NCI-H146 treated with DMSO at 0.1 percent for 48 hours (cell line): ENCODE results near the gene DRD1.

Source experiments
- DNase-seq: peaks from one replicate; lab custom pipeline; 2025; ENCODE audit not compliant: unreplicated experiment; lab: John Stamatoyannopoulos, UW

DRD1 gene

DNA sequence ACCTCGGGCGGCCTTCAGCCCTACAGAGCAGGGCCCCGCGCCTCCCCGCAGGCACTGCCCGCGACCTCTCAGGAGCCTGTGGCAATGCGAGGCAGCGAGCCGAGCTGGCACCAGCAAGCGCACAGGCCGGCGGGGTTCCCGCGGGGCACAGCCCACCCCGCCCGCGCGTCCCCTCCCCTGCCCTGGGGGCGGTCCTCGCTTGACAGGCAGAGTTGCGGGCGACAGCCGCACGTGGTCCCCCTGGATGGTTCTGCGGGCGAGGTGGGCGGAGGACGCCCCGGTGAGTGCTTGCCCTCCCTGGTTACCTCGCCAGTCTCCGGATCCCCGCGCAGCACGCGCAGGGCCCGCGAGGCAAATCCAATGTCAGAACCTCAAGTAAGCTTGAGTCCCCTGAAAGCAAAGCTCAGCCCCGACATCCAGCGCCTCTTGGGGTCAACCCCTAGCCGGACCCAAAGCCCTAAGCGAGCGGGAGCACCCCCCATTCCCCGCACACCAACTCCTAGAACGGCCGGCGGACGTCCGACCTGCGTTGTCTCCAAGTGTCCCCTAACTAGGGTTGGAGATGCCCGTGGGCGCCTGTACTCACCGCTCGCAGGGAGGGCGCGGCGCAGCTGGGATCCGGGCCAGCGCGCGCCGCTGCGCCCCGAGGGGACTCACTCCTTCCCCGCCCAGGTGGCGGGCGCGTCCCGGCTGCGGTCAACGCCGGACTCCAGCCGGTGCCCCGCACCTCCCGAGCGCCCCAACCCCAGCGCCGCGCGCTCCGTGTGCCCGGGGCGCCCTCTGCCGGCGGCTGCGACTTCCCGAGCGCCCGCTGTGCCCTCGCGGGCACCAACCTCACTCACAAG is at the start of gene DRD1:
TSS of gene DRD1 (minus strand) at position 123 of the 845 bp plus-strand sequence. CDS start 1,083 bp downstream, outside the sequence.
- peak; percentile 33 for DNase-seq

DNA sequence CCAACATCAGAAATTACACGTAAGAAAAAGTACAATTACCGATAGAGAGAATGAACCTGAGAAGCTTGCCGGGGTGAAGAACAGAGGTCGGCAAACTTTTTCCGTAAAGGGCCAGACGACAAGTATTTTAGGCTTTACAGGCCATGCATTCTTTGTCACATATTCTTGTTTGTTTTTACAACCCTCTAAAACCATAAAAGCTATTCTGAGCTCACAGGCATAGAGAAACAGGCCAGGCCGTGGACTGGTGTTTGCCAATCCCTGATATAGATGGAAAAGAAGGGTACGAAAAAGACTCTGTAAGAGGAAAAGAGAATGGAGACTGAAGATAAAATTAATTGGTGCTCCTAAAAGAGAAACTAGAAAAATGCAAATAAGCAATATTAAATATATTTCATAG is 49.7 kb upstream of the DRD1 start:
- DNase-seq, result no peak

DNA sequence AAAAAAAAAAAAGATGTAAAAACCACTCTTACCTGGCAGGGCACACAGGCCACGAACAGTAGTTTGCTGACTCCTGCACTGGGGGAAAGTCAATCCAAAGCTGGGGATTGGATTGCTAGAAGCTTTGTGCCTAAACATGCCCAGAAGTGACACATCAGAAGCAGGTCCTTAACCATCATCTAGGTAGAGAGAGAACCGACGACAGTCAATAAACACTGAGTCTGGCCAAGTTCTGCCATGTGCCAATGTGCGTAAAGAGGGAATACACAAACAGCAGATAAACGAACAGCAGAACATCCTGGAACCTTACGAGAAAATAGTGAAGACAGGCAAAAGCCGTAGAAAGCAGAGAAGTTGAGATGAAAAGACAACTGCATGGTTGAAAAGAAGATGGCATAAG is 49.3 kb upstream of the DRD1 start:
- DNase-seq, result no peak

DNA sequence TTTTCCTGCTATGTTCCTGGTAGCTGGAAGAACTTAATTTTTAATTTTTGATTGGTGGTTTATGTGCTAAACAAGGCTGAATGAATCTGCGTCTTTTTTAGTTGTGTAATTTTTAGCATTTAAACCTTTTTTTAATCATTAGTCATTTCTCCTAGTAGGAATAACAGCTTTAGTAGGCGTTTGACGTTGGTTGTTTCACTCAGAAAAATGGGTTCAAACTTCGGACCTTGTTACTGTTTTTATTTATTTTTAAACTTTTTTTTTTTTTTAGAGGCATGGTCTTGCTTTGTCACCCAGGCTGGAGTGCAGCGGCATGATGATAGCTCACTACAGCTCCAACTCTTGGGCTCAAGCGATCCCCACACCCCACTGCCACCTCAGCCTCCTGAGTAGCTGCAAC is 47.2 kb upstream of the DRD1 start:
- no peak for DNase-seq

DNA sequence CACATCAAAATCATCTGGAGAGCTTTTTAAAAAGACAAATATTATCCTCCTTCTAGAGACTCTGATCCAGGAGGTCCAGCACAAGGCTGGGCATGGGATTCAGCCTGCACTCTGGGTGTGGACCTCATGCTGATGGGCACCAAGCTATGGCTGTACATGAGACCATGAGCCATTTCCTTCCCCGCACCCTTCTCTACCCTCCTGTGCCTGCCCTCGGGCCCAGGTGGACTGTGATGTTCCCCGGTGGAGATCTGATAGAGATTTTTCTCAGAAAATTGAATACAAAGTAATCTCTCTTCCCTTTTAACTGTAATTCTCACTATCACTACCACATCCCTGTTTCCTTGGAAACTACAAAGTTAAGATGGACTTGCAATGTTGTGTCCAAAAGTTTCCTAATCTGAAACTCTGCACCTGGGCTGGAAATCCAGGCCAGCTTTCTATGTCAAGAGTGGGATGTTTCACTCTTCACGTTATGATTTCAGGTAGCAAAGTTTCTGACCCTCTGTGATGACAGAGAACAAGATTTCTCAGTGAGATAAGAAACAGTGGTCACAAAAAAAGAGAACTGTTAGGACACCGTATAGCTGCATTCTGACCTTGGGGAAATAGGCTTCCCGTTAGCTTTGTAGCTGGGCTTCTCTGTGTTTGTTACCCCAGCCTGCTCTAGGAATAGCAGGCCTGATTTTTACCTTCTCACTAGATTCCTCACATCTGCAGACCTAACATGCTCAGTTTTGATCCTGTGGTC is 45.9 kb upstream of the DRD1 start:
- DNase-seq, result no peak

DNA sequence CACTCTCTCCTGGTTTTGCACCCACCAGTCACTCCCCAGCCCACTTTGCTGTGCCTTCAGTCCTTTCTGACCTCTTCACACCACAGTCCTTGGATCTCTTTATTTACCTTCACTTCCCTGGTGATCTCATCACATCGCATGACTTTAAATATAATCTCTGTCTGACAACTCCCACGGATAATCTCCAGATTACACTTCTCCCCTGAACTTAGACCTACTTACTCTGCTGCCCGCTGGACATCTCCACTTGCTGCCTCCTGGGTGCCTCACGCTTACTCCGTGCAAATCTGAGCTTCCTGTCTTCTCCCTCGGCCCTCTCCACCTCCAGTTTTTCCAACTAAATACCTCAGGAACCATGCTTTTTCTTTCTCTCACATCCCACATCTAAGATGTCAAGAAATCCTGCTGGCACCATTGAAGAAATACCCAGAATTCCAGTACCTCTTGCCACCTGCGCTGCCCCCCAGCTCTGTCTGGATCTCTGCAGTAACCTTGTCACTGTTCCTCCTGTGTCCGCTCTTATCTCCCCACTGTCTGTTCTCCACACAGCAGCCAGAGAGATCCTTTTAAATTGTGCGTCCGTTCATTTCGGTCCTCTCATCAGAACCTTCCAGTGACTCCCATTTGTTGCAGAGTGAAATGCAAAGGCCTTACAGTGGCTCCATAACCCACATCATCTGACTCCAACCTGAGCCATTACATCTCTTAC is 43.7 kb upstream of the DRD1 start:
- DNase-seq, result no peak

DNA sequence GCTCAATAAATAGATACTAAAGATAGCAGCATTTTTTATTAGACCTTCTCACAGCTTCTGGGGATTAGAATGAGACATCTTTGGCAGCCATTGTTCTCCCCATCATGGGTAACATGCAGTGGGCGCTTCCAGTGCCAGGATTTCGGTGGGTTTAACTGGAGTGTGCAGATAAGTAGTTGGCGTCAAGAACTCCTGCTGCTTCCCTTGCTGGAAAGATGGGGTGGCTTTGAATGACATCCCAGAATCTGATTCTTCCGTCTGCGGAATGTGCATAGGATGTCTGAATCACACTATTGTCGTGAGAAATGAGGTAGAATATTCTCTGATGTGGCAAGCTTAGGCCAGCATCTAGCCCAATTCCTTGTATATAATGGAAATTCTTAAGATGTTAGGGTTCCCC is 41.6 kb upstream of the DRD1 start:
- DNase-seq, result no peak

DNA sequence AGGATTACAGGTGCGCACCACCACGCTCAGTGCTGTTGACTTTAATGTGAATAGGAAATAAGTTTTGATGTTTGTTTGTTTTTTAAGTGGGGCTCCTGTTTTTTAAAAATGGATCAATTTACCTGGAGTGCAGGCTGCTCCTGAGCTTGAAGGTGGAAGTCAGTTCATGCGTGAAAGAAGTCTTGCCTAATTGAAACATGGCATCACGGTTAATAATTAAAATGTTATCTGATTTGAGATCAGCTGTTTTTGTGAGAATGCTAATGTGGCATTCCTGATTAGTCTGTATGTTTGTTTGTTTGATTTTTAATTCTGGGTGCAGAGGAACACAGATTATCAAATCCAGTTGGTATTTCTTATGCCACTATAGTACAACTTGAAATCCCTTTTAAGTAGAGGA is 40.8 kb upstream of the DRD1 start:
- DNase-seq, result no peak

DNA sequence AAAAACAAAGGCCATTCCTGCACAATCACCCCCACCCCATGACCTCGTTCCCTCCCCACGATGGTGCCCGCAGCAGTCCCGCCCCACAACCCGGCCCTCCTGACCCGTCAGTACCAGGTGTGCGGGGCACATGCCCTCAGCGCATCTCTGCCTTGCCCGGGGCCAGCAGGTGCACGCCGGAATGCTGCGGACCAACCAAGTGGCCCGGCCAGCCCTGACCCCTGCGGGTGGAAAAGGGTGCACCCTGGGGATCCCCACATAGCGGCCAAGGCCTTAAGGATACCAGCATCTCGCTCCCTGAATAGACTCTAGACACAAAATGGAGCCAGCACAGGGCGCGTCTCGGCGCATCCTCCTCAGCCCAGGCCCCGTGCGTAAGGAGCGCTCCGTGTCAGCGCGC is 40.3 kb upstream of the DRD1 start:
- no peak for DNase-seq

DNA sequence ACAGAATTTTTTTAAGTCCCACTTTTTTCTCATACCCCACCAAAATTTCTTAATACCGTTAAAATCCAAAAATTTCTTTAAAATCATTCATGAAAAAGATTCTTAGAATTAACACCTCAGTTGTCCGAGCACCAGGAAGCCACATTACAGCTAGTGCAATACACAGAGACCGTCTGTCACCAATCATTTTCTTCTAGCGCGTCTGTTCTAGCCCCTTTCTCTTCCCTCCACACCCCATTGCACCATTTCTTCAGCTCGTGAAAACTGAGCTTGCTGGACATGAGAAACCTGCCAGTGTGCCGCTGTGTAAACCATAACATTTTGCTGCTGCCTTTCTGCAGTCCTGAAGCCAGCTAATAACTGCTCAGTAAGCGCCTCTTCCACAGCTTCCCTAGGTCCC is 39.4 kb upstream of the DRD1 start:
- DNase-seq, result no peak

DNA sequence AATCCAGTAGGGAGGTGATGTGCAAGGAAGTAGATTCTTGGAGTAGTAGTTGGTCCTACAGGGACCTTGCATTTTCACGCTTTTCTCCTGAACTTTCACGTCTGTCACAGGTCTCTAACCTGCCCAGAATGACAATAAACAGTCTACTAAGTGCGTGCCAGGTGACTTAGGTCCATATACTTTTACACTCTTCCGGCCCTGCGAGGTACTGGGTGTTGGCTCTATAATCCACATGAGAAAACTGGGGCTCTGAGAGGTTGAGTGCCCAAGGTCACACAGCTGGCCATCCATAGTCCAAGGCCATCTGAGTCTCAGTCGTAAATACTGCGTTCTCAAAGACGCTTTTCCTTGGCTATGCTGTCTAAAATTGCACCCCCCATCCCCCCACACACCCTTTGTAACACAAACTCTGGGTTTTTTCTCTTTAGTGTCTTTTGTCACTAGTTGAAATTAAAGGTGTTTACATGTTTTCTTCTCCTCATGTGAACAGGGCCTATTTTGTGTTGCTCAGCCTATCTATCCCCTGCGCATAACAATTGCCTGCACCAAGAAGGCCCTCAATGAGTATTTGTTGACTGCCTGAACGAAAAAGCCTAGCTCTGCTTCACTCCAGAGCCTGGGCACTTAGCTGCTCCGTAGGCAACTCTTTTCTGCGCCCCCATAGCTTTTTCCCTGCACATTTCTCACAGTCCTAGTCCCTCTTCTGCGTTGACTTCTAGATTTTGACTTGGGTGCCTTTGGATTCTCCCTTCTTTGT is 35.3 kb upstream of the DRD1 start:
- no peak for DNase-seq

DNA sequence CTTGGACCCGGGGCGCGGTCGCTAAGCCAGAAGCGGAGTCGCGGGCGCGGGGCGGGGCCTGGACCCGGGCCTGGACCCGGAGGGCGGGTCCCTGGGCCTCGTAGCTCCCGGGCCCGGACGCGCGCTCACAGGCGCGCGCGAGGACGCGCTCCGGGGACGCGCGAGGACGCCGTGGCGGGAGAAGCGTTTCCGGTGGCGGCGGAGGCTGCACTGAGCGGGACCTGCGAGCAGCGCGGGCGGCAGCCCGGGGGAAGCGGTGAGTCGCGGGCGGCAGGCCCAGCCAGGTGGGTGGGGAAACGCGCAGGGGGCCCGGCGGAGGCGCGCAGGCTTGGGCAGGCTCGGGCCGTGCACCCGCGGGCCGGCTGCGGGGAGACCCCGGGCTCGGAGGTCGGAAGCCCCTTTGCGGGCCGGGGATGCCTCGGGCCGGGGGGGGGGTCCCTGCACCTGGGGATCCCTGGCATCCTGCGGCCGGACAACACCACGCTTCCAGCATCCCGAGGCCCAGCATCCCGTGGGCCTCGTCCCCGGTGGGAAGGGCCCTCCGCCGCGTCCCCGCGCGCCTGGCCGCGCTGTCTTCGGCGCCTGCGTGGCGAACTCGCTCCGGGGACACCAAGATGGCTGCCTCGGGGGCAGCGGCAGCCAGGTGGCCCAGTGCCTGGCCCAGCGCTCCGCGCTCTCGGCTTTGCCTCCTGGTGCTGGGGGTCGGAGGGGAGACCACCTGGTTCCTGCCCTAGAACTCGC is 34.6 kb upstream of the DRD1 start, which contains the start of gene SFXN1:
TSS of gene SFXN1 (plus strand) at position 177 of the 741 bp plus-strand sequence. CDS start 13,544 bp downstream, outside the sequence.
- DNase-seq, result peak; percentile 20

DNA sequence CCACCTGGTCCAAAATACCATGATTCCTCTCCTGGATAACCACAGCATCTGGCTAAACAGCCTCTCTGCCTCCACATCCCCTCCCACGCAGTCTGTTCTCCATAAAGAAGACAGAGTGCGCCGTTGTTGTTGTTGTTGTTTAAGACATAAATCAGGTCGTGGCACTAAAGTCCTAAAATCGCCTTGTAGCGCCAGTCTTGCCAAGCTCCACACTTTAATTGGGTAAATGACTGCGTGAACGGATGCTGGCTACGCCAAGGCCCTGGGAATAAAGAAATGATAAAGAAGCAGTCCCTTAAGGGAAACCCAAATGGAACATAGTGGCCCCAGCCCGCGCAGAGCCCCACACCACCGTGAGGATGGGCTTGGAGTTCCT is 34.0 kb upstream of the DRD1 start:
- no peak for DNase-seq

DNA sequence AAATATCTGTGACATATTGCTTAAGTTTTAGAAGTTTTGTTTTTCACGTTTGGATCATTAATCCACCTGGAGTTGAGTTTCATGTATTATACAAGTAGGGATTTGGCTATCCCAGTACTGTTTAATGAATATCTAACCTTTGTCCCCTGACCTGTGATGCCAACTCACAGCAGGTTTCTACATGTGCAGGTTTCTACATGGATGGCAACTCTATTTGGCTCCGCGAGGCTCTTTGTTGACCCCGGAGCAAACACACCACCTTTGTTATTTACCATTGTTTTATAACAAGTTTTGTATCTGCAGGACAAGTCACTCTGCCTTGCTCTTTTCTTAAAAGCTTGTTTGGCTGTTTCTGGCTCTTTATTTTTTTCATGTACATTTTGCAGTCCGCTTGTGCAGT is 33.5 kb upstream of the DRD1 start:
- DNase-seq, result no peak

DNA sequence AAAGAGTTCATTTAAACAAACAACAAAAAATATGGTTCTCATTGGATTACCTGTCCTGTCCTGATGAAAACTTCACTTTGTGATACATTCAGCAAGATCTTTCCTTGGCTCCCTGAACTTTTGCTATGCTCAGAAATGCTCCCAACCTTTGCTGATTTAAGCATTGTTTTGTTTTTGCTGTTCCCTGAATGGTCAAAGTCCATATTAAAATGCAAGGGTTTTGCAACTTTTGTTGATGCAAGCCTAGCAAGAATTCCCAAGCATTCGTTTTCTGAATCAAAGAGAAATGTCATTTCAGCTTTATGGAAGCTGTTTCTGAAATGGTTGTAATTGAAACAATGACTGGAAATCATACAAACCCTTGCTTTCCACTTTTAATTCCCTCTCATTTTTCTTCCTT is 31.3 kb upstream of the DRD1 start:
- no peak for DNase-seq

DNA sequence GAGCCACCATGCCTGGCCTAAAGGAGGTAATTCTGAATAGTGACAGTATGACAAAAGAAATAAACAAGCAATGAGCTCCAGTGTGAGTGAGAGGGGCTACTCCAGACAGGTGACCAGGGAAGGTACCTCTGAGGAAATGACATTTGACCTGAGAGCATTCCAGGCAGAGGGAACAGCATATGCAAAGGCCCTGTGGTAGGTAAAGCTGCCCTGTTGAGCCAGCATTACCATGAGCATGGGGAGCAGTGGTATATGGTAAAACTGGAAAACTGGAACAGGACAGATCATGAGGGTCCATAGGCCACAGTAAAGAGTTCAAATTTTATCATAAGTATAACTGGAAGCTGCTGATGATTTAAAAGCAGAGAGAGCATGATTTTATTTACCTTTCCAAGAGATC is 28.4 kb upstream of the DRD1 start:
- DNase-seq, result no peak

DNA sequence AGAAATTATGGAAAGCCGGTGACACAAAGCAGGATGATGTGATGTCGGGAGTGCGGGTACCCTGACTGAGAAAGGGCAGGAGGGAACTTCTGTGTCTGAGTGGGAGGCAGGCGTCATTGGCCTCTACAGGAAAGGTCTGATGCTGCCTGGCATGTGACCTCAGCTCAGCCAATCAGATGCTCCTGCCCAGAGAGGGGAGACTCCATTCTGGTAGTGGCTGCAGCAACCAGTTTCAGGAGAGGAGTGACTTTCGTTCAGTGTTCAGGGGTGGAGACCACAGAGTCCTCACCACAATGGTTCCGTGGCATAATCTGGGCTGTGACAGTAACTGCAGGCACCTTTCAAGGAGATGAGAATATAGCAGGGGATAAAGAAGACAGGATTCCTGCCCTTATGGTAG is 27.6 kb upstream of the DRD1 start:
- DNase-seq, result no peak

DNA sequence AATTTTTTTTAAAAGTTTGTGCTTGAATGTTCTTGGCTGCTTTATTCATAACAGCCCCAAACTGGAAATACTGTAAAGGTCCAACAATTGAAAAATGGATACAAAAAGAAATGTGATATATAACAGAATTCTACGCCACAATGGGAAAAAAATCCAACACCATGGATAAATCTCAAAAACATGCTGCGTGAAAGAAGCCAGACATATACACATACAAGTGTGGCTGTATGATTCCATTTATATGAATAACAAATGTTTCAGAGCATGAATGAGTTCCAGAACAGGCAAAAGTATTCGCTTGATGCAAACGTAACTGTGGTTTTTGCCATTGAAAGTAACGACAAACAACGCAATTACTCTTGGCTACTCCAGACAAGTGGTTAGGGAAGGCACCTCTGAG is 27.2 kb upstream of the DRD1 start:
- DNase-seq, result no peak

DNA sequence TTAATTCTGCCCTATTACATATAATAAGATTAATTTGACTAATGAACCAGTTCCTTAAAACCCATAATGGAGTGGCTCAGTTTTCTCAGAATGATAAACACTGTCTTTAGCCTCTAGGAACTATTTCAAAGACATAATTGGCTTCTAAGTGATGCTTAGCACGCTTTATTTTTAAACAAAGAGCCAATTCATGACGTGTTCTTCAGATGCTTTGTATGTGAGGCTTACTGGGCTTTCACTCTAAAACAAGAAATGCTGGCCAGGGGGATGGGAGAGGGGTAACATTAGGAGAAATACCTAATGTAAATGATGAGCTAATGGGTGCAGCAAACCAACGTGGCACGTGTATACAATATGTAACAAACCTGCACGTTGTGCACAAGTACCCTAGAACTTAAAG is 26.8 kb upstream of the DRD1 start:
- DNase-seq, result no peak

DNA sequence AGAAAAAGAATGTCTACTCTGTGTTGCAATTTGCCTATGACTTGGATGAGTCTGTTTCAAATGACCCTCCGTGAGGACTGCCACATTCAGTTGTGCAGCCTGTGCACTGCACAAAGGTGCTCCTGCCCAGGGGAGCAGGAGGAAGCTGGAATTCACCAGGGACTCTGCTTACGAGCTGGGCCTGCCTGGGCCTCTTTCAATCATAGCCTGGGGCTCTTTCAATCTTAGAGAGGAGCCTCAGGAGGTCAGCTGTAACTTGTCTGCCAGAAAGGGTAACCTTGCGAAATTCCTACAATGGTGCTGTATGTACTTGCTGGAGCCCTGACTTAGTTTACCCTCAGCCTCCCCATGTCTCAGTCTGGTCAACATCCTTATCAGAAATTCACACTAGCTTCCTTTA is 25.9 kb upstream of the DRD1 start:
- DNase-seq, result no peak
